Activated T-helper 1 cell treated with anti-CD3 and anti-CD28 coated beads, Interleukin-12 subunit alpha, Interleukin-12 subunit beta, Interleukin-2, Interleukin-4 antibody, amounts not matched to agents 30 ng/mL and 10 ng/mL and 1 ng/mL, durations not matched to agents 14 hours and 24 hours and 36 hours (primary cell): Measurements from ENCODE around the gene OR2C1. TPM values are rescaled to one million over a fixed set of nuclear protein-coding genes. Genes with fewer than 3 reads are reported as not detected.
A peak's percentile ranks its signal among the peaks of the same experiment; 100 is the strongest.

ENCODE experiments used
- DNase-seq: peaks from one replicate; pipeline ENCODE4 v3.0.0; 2021; ENCODE audit warnings: low spot score
- H3K27ac Mint-ChIP-seq: one replicate; pipeline ENCODE4 v1.8.0; 2021; ENCODE audit warnings: mild to moderate bottlenecking, mixed read lengths
- H3K27me3 Mint-ChIP-seq: one replicate; pipeline ENCODE4 v1.8.0; 2022; ENCODE audit warnings: mild to moderate bottlenecking, moderate library complexity, mixed read lengths; ENCODE audit not compliant: insufficient read depth
- H3K36me3 Mint-ChIP-seq: one replicate; pipeline ENCODE4 v1.8.0; 2021; ENCODE audit warnings: low read depth, mixed read lengths
- H3K4me1 Mint-ChIP-seq: one replicate; pipeline ENCODE4 v1.8.0; 2021; ENCODE audit warnings: low read depth, mixed read lengths
- H3K4me3 Mint-ChIP-seq: one replicate; pipeline ENCODE4 v1.8.0; 2021; ENCODE audit warnings: mild to moderate bottlenecking, moderate library complexity, mixed read lengths
- H3K9me3 Mint-ChIP-seq: one replicate; pipeline ENCODE4 v1.8.0; 2021; ENCODE audit warnings: mixed read lengths
- intact Hi-C: fragments of 100-400 bp; cut with micrococcal nuclease; formaldehyde crosslinking; loops from one replicate; pipeline ENCODE4 v1.15.1; 2024
- total RNA-seq: library from RNA; stranded (reverse); gene quantifications from 2 replicates; pipeline ENCODE4 v1.2.3, GENCODE V29; 2022

Gene OR2C1
- not detected in 2 replicates for total RNA-seq

- no peak for DNase-seq
- no peaks in the 10 kb centered on the region for H3K4me1 Mint-ChIP-seq
- H3K27me3 Mint-ChIP-seq, result peaks cover 5% of the 10 kb centered on the region
- H3K36me3 Mint-ChIP-seq, result peaks cover 2% of the 10 kb centered on the region
- no peak within 1 kb of the TSS for H3K4me3 Mint-ChIP-seq
- peaks cover 37% of the 10 kb centered on the region for H3K9me3 Mint-ChIP-seq
- intact Hi-C loops, result no loop called here
- no peak within 1 kb of the TSS for H3K27ac Mint-ChIP-seq
Observed at GRCh38 chr16:3355589-3355988, at the start of gene OR2C1. Gene OR2C1 (plus strand): TSS chr16:3355889. CDS start chr16:3355941, 52 bp downstream.

GRCh38 chr16:3306078-3306477 lies 49.6 kb upstream of the OR2C1 start:
- no peaks in the 10 kb centered on the region for H3K27me3 Mint-ChIP-seq
- no peak for DNase-seq
- intact Hi-C loops, result loop anchor here (5.0 kb wide), 1 partner anchor 136 kb away; the partner anchor contains the start of genes NAA60 and ZNF597
- peaks cover 50% of the 10 kb centered on the region for H3K9me3 Mint-ChIP-seq
- H3K36me3 Mint-ChIP-seq, result peaks cover 48% of the 10 kb centered on the region
- H3K4me3 Mint-ChIP-seq, result peak overlapping the region; percentile 75
- H3K27ac Mint-ChIP-seq, result peak overlapping the region; percentile 70
- peaks cover 8% of the 10 kb centered on the region for H3K4me1 Mint-ChIP-seq

- Mint-ChIP-seq H3K4me1 (no peaks in the 10 kb centered on the region), H3K9me3 (peaks cover 78% of the 10 kb centered on the region)
Observed at GRCh38 chr16:3311496-3311895, 44.2 kb upstream of the OR2C1 start.

GRCh38 chr16:3317315-3317999 lies 38.2 kb upstream of the OR2C1 start:
- H3K27ac Mint-ChIP-seq, result no peak overlapping the region

More at GRCh38 chr16:3311496-3311895, 44.2 kb upstream of the OR2C1 start:
- Mint-ChIP-seq H3K27me3 (no peaks in the 10 kb centered on the region), H3K4me3 (no peak overlapping the region), H3K27ac (no peak overlapping the region), H3K36me3 (peaks cover 79% of the 10 kb centered on the region)
- no peak for DNase-seq
- intact Hi-C loops, result no loop called here

GRCh38 chr16:3321816-3322215 lies 33.9 kb upstream of the OR2C1 start:
- Mint-ChIP-seq H3K9me3 (peaks cover 64% of the 10 kb centered on the region), H3K27me3 (no peaks in the 10 kb centered on the region), H3K27ac (no peak overlapping the region), H3K4me1 (no peaks in the 10 kb centered on the region), H3K36me3 (peaks cover 16% of the 10 kb centered on the region), H3K4me3 (no peak overlapping the region)
- no peak for DNase-seq
- intact Hi-C loops, result no loop called here

More at GRCh38 chr16:3317315-3317999, 38.2 kb upstream of the OR2C1 start:
- H3K9me3 Mint-ChIP-seq, result peaks cover 81% of the 10 kb centered on the region
- H3K4me3 Mint-ChIP-seq, result no peak overlapping the region
- intact Hi-C loops, result no loop called here
- H3K27me3 Mint-ChIP-seq, result no peaks in the 10 kb centered on the region
- H3K4me1 Mint-ChIP-seq, result no peaks in the 10 kb centered on the region
- no peak for DNase-seq
- H3K36me3 Mint-ChIP-seq, result peaks cover 55% of the 10 kb centered on the region

GRCh38 chr16:3327514-3327913 lies 28.2 kb upstream of the OR2C1 start:
- Mint-ChIP-seq H3K27ac (no peak overlapping the region), H3K27me3 (no peaks in the 10 kb centered on the region), H3K9me3 (peaks cover 43% of the 10 kb centered on the region), H3K36me3 (no peaks in the 10 kb centered on the region), H3K4me3 (no peak overlapping the region), H3K4me1 (no peaks in the 10 kb centered on the region)
- intact Hi-C loops, result no loop called here
- no peak for DNase-seq

- no peak for DNase-seq
- H3K4me1 Mint-ChIP-seq, result no peaks in the 10 kb centered on the region
Observed at GRCh38 chr16:3328104-3328503, 27.6 kb upstream of the OR2C1 start.

GRCh38 chr16:3328643-3329042 lies 27.0 kb upstream of the OR2C1 start:
- no peak overlapping the region for H3K4me3 Mint-ChIP-seq
- H3K27ac Mint-ChIP-seq, result no peak overlapping the region
- H3K36me3 Mint-ChIP-seq, result no peaks in the 10 kb centered on the region
- no peak for DNase-seq
- peaks cover 41% of the 10 kb centered on the region for H3K9me3 Mint-ChIP-seq
- intact Hi-C loops, result no loop called here
- H3K4me1 Mint-ChIP-seq, result no peaks in the 10 kb centered on the region
- no peaks in the 10 kb centered on the region for H3K27me3 Mint-ChIP-seq

More at GRCh38 chr16:3328104-3328503, 27.6 kb upstream of the OR2C1 start:
- Mint-ChIP-seq H3K36me3 (no peaks in the 10 kb centered on the region), H3K27me3 (no peaks in the 10 kb centered on the region), H3K4me3 (no peak overlapping the region), H3K9me3 (peaks cover 41% of the 10 kb centered on the region), H3K27ac (no peak overlapping the region)
- intact Hi-C loops, result no loop called here

GRCh38 chr16:3346041-3346440 lies 9.6 kb upstream of the OR2C1 start:
- H3K4me3 Mint-ChIP-seq, result no peak overlapping the region
- H3K27ac Mint-ChIP-seq, result no peak overlapping the region
- H3K9me3 Mint-ChIP-seq, result peaks cover 20% of the 10 kb centered on the region
- intact Hi-C loops, result no loop called here
- no peaks in the 10 kb centered on the region for H3K27me3 Mint-ChIP-seq
- no peaks in the 10 kb centered on the region for H3K36me3 Mint-ChIP-seq
- H3K4me1 Mint-ChIP-seq, result no peaks in the 10 kb centered on the region
- no peak for DNase-seq

- no peak for DNase-seq
- intact Hi-C loops, result no loop called here
- Mint-ChIP-seq H3K36me3 (no peaks in the 10 kb centered on the region), H3K4me3 (no peak overlapping the region), H3K27ac (no peak overlapping the region), H3K9me3 (peaks cover 20% of the 10 kb centered on the region), H3K4me1 (no peaks in the 10 kb centered on the region), H3K27me3 (peaks cover 3% of the 10 kb centered on the region)
Observed at GRCh38 chr16:3347586-3347985, 8.1 kb upstream of the OR2C1 start.

GRCh38 chr16:3348547-3349167 lies 7.0 kb upstream of the OR2C1 start:
- intact Hi-C loops, result no loop called here
- Mint-ChIP-seq H3K27ac (no peak overlapping the region), H3K36me3 (no peaks in the 10 kb centered on the region), H3K9me3 (peaks cover 19% of the 10 kb centered on the region), H3K27me3 (peaks cover 3% of the 10 kb centered on the region), H3K4me1 (no peaks in the 10 kb centered on the region), H3K4me3 (no peak overlapping the region)
- no peak for DNase-seq

GRCh38 chr16:3349175-3349574 lies 6.5 kb upstream of the OR2C1 start:
- no peak for DNase-seq
- peaks cover 23% of the 10 kb centered on the region for H3K9me3 Mint-ChIP-seq
- intact Hi-C loops, result no loop called here
- no peak overlapping the region for H3K27ac Mint-ChIP-seq
- no peaks in the 10 kb centered on the region for H3K4me1 Mint-ChIP-seq
- no peaks in the 10 kb centered on the region for H3K36me3 Mint-ChIP-seq
- H3K4me3 Mint-ChIP-seq, result no peak overlapping the region
- peaks cover 3% of the 10 kb centered on the region for H3K27me3 Mint-ChIP-seq

- Mint-ChIP-seq H3K27me3 (peaks cover 5% of the 10 kb centered on the region), H3K9me3 (peaks cover 40% of the 10 kb centered on the region), H3K27ac (no peak overlapping the region), H3K4me1 (no peaks in the 10 kb centered on the region), H3K36me3 (peaks cover 2% of the 10 kb centered on the region), H3K4me3 (no peak overlapping the region)
- intact Hi-C loops, result no loop called here
- DNase-seq, result no peak
Observed at GRCh38 chr16:3356118-3356517, 429 bp downstream of the OR2C1 start.
